D721Med (cell line): ENCODE results near the gene MRPL36.

Source experiments
- DNase-seq: peaks from one replicate; pipeline ENCODE4 v3.0.0; 2011; ENCODE audit warnings: low spot score; ENCODE audit not compliant: insufficient read length
- FAIRE-seq: peaks from 2 replicates; lab custom pipeline; 2011; peaks lifted over from hg19 to GRCh38; lab: Jason Lieb, UNC
- CTCF ChIP-seq: IDR thresholded peaks from 2 replicates; pipeline ENCODE4 v1.5.1; 2012; ENCODE audit warnings: mild to moderate bottlenecking, control low read depth; ENCODE audit not compliant: insufficient read depth; ENCODE audit errors: missing control alignments

MRPL36 gene

DNA sequence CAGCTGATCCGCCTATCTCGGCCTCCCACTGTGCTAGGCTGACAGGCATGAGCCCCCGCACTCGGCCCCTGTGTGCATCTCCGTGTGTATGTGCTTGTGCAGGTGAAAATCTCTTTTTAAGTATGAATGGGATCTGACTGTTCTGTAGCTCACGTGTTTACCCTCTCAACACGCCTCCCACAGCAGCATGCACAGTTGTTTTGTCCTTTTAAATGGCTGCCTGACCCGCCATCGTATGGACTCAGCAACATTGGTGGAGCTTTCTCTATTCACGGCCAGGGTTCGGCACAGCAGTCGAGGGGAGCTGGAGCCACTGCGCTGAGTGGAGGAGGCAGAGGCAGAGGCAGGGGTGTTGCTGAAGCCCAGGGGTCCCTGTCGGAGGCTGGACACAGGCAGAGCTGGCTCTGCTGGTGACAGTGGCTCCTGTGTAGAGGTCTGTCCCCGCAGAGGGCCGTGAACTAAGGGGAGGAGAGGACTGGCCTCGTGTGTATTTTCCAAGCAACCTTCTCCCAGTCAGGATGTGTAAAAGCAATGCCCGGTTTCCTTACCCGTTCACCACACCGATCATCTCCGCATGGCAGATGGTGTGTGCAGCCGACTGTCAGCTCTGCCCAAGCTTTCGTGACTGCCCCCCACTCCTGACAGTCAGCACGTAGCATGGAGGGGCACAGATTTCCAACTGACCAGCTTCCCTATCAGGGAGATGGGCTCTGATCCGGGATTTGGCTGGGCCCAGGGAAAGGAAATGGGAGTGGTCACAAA, 37.3 kb downstream of the MRPL36 start:
- FAIRE-seq (no peak), DNase-seq (no peak)
- TF ChIP-seq CTCF, result no peak

DNA sequence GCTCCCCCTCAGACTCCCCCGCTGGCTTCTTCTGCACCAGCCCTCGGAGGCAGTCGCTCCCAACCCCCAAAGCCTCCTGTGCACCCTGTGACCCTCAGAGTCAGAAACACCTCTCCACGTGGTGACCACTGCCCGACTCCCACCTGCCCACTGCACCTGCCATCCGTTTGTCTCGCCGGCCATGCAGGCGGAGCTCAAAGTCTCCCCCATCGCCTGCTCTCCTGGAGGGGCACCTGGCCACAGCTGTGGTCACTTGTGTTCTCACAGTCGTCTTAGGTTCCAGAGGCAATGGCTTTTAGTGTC, 38.2 kb downstream of the MRPL36 start:
- DNase-seq (no peak), FAIRE-seq (no peak)
- TF ChIP-seq CTCF, result no peak

- DNase-seq (no peak), FAIRE-seq (no peak)
- TF ChIP-seq CTCF, result no peak
Observed at GRCh38 chr5:1760656-1761452, 38.8 kb downstream of the MRPL36 start.

- DNase-seq (no peak), FAIRE-seq (no peak)
- no peak for TF ChIP-seq CTCF
Observed at GRCh38 chr5:1760231-1760630, 39.4 kb downstream of the MRPL36 start.

DNA sequence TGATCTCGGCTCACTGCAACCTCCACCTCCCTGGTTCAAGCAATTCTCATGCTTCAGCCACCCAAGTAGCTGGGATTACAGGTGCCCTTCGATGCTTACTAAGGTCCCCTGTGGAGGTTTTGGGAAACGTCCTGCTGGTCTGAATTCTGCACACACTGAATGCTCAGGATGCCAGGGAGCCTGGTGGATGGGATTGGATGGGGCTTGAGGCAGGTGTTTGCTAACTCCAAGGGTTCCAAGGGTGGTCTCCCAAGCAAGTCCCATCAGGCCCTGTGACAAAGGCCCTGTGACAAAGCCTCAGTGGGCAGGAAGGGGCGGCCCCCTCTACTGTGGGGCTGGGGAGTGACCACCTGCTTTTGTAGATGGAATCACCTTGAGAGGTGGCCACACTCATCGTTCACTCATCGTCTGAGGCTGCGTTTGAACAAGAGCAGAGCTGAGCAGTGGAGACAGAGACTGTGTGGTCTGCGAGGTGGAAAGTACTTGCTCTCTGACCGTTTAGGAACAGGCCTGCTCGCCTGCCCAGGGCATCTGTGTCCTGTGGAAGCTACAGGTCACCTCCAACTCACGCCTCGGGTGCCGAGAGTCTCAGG, 40.2 kb downstream of the MRPL36 start:
- DNase-seq (no peak), FAIRE-seq (no peak)
- TF ChIP-seq CTCF, result no peak

- DNase-seq, result no peak
- no peak for FAIRE-seq
- no peak for TF ChIP-seq CTCF
Observed at GRCh38 chr5:1758574-1758973, 41.1 kb downstream of the MRPL36 start.
